CD14-positive monocyte (primary cell): ENCODE measurements around the gene CASR. TPM values are rescaled to one million over a fixed set of nuclear protein-coding genes. Genes with fewer than 3 reads are reported as not detected.

Source experiments
- DNase-seq, 3 donors: peaks; one replicate each; pipeline ENCODE4 v3.0.0-alpha.2; 2011 to 2022
- H2AFZ ChIP-seq: 2 replicates; pipeline ENCODE4 v1.6.0; 2012; ENCODE audit warnings: mild to moderate bottlenecking, low read depth, low read length, inconsistent platforms; ENCODE audit not compliant: insufficient read depth, poor library complexity, severe bottlenecking
- H3K27ac ChIP-seq, 2 donors: 1 replicate in 1 of 2; 2 replicates in 1 of 2; pipeline ENCODE4 v1.5.1; 2012 to 2013; ENCODE audit warnings: low read length in 2 of 2, control low read depth in 1 of 2, inconsistent platforms in 1 of 2, low read depth in 1 of 2, mild to moderate bottlenecking in 1 of 2
- H3K27me3 ChIP-seq, 2 donors: one replicate each; pipeline versions ENCODE4 v1.6.0 to v1.6.1; 2011 to 2013; ENCODE audit warnings: low read length in 2 of 2; ENCODE audit not compliant: control insufficient read depth in 2 of 2, insufficient read depth in 2 of 2
- H3K36me3 ChIP-seq, 2 donors: replicated peaks in 1 of 2; 1 replicate in 1 of 2; 2 replicates in 1 of 2; pipeline versions ENCODE4 v1.5.1 to v1.6.1; 2012 to 2013; ENCODE audit warnings: low read length in 2 of 2, control low read depth in 1 of 2, inconsistent platforms in 1 of 2, mild to moderate bottlenecking in 1 of 2; ENCODE audit not compliant: insufficient read depth in 2 of 2, control insufficient read depth in 1 of 2
- H3K4me1 ChIP-seq, 2 donors: 1 replicate in 1 of 2; 2 replicates in 1 of 2; pipeline versions ENCODE4 v1.5.1 to v1.6.1; 2012 to 2013; ENCODE audit warnings: low read length in 2 of 2, control low read depth in 1 of 2, inconsistent platforms in 1 of 2, mild to moderate bottlenecking in 1 of 2, moderate library complexity in 1 of 2; ENCODE audit not compliant: insufficient read depth in 2 of 2, control insufficient read depth in 1 of 2
- H3K4me2 ChIP-seq: replicated peaks from 2 replicates; pipeline ENCODE3; 2012; ENCODE audit warnings: low read length, moderate library complexity, mild to moderate bottlenecking; ENCODE audit not compliant: poor library complexity, severe bottlenecking; ENCODE audit errors: extremely low read depth
- H3K4me3 ChIP-seq, 3 experiments: fragments of 200-600 bp in 1 of 3; sonication (generic) in 1 of 3; replicated peaks in 1 of 3; 1 replicate in 2 of 3; 2 replicates in 1 of 3; pipeline ENCODE4 v1.5.1; 2011 to 2013; ENCODE audit warnings: low read length in 3 of 3, mild to moderate bottlenecking in 3 of 3, control low read depth in 2 of 3, low read depth in 2 of 3, inconsistent platforms in 1 of 3, moderate library complexity in 1 of 3
- H3K79me2 ChIP-seq: 2 replicates; pipeline ENCODE4 v1.6.0; 2012; ENCODE audit warnings: mild to moderate bottlenecking, control low read depth, inconsistent platforms, low read length, moderate library complexity; ENCODE audit not compliant: insufficient read depth
- H3K9ac ChIP-seq: 2 replicates; pipeline ENCODE4 v1.6.0; 2017; ENCODE audit warnings: low read length, mild to moderate bottlenecking; ENCODE audit not compliant: insufficient read depth, poor library complexity, severe bottlenecking
- H3K9me3 ChIP-seq, 2 donors: replicated peaks in 1 of 2; 1 replicate in 1 of 2; 2 replicates in 1 of 2; pipeline versions ENCODE4 v1.5.1 to v1.6.1; 2012 to 2013; ENCODE audit warnings: low read length in 2 of 2, control low read depth in 1 of 2; ENCODE audit not compliant: control insufficient read depth in 1 of 2, insufficient read depth in 1 of 2
- H4K20me1 ChIP-seq: 2 replicates; pipeline ENCODE4 v1.6.0; 2012; ENCODE audit warnings: mild to moderate bottlenecking, low read length, control low read depth, moderate library complexity; ENCODE audit not compliant: insufficient read depth
- H3K27ac Mint-ChIP-seq, 7 donors: one replicate each; pipeline ENCODE4 v1.8.0; 2020; ENCODE audit warnings: mild to moderate bottlenecking in 7 of 7, mixed read lengths in 7 of 7, moderate library complexity in 6 of 7, inconsistent platforms in 2 of 7
- H3K27me3 Mint-ChIP-seq, 3 donors: one replicate each; pipeline ENCODE4 v1.8.0; 2021 to 2022; ENCODE audit warnings: low read depth in 3 of 3, mild to moderate bottlenecking in 3 of 3, mixed read lengths in 3 of 3, moderate library complexity in 3 of 3, inconsistent platforms in 1 of 3
- H3K36me3 Mint-ChIP-seq, 2 donors: one replicate each; pipeline ENCODE4 v1.8.0; 2020; ENCODE audit warnings: mixed read lengths in 2 of 2, inconsistent platforms in 1 of 2, mild to moderate bottlenecking in 1 of 2
- H3K4me1 Mint-ChIP-seq: one replicate; pipeline ENCODE4 v1.8.0; 2020; ENCODE audit warnings: mild to moderate bottlenecking, mixed read lengths
- H3K4me3 Mint-ChIP-seq, 2 donors: one replicate each; pipeline ENCODE4 v1.8.0; 2020; ENCODE audit warnings: mild to moderate bottlenecking in 2 of 2, mixed read lengths in 2 of 2, moderate library complexity in 1 of 2
- H3K9me3 Mint-ChIP-seq, 7 donors: one replicate each; pipeline ENCODE4 v1.8.0; 2020 to 2022; ENCODE audit warnings: mixed read lengths in 7 of 7, mild to moderate bottlenecking in 6 of 7, moderate library complexity in 6 of 7, inconsistent platforms in 2 of 7
- WGBS: methylation state at CpG from one replicate; pipeline ENCODE4 v1.1.5; 2013; ENCODE audit warnings: missing lambda C conversion rate; ENCODE audit not compliant: insufficient coverage; 5-methylcytosine and 5-hydroxymethylcytosine counted together
- intact Hi-C, 2 donors: fragments of 100-400 bp; cut with micrococcal nuclease; formaldehyde crosslinking; loops; one replicate each; pipeline versions ENCODE4 v1.15.0 to v1.15.1; 2023
- polyA plus RNA-seq, 3 donors: library from polyadenylated mRNA; depleted of rRNA in 1 of 3; unstranded in 2 of 3; stranded (reverse) in 1 of 3; fragments of 300-500 nt in 2 of 3; fragments of >200 nt in 1 of 3; fragmentation: Illumina TruSeq in 2 of 3; gene quantifications; 1 replicate in 2 of 3; 2 replicates in 1 of 3; pipeline ENCODE4 v1.2.3, GENCODE V29; 2012 to 2021
- TF ChIP-seq, protein P1 (sequence below): fragments of 200-600 bp; IDR thresholded peaks from one replicate; pipeline ENCODE4 v1.8.0; 2022; ENCODE audit warnings: antibody characterized with exemption, mild to moderate bottlenecking

CASR gene
- polyA plus RNA-seq, 3 donors, result 0.01 TPM; not detected in 2

DNA sequence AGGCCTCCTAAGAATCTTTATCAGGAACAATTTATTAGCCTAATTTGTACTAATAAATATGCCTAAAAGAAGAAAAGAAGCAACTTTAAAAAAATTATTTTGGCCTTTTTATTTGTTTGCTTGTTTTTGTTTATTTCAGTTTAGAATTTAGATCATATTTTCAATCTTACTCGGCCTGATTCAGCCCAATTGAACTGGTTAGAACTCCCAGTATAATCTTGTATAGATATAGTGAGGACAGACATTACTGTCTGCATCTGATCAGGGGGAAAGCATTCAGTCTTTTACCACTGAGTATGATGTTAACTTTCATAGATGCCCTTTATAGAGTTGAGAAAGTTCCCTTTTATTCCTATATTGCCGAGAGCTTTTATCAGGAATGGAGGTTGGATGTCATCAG lies 85.6 kb downstream of the CASR start:
- Mint-ChIP-seq H3K27ac (no peak overlapping the region), H3K4me1 (peaks cover 57% of the 10 kb centered on the region), H3K27me3 (no peaks in the 10 kb centered on the region), H3K36me3 (no peaks in the 10 kb centered on the region), H3K9me3 (no peaks in the 10 kb centered on the region), H3K4me3 (no peak overlapping the region)
- H3K36me3 ChIP-seq, result no peaks in the 10 kb centered on the region
- no peak for DNase-seq
- no CpG with 5 or more reads among the region's 2 CpGs for WGBS
- H3K79me2 ChIP-seq, result no peaks in the 10 kb centered on the region
- H3K4me3 ChIP-seq, result no peak overlapping the region
- no peaks in the 10 kb centered on the region for H4K20me1 ChIP-seq
- H3K4me1 ChIP-seq, result peaks cover 43 to 47% of the 10 kb centered on the region in 2 donors
- no peak overlapping the region for H2AFZ ChIP-seq
- no peak overlapping the region for H3K27ac ChIP-seq
- H3K9me3 ChIP-seq, result no peaks in the 10 kb centered on the region
- no peak overlapping the region for H3K9ac ChIP-seq
- TF ChIP-seq, protein P1, sequence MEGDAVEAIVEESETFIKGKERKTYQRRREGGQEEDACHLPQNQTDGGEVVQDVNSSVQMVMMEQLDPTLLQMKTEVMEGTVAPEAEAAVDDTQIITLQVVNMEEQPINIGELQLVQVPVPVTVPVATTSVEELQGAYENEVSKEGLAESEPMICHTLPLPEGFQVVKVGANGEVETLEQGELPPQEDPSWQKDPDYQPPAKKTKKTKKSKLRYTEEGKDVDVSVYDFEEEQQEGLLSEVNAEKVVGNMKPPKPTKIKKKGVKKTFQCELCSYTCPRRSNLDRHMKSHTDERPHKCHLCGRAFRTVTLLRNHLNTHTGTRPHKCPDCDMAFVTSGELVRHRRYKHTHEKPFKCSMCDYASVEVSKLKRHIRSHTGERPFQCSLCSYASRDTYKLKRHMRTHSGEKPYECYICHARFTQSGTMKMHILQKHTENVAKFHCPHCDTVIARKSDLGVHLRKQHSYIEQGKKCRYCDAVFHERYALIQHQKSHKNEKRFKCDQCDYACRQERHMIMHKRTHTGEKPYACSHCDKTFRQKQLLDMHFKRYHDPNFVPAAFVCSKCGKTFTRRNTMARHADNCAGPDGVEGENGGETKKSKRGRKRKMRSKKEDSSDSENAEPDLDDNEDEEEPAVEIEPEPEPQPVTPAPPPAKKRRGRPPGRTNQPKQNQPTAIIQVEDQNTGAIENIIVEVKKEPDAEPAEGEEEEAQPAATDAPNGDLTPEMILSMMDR, result no peak
- H3K4me2 ChIP-seq, result no peak overlapping the region
- no peaks in the 10 kb centered on the region for H3K27me3 ChIP-seq
- intact Hi-C loops, result no loop called here

DNA sequence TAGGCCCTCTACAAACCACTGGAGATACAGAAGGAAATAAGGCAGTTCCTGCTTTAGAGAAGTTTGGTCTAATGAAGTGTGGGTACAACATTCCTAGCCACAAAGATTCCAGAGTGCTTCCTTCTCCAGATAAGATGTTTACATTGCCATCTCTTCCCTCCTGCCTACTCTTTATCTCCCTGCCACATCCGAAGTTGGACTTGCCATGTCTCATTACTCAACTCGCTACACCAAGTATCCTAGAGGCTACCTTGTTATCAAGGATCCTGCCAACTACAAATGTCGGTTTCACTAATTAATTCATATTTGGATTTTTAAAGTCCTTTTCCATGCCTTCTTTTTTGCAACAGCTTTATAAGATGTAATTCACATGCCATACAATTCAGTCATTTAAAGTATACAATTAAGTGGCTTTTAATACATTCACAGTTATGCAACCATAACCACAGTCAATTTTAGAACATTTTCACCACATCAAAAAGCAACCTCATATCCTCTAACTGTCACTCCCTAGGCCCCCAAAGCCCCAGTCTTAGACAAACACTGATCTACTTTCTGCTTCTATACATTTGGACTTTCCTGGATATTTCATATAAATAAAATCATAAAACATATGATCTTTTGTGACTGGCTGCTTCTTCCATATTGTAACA lies 87.9 kb downstream of the CASR start:
- Histone ChIP-seq H3K27ac (peak overlapping the region in 1 of 2 donors; percentile 51), H3K79me2 (no peaks in the 10 kb centered on the region), H3K36me3 (no peaks in the 10 kb centered on the region), H3K9me3 (no peaks in the 10 kb centered on the region), H3K9ac (no peak overlapping the region), H3K4me2 (peak overlapping the region; percentile 7), H2AFZ (no peak overlapping the region), H3K27me3 (no peaks in the 10 kb centered on the region), H4K20me1 (no peaks in the 10 kb centered on the region), H3K4me1 (peaks cover 41 to 43% of the 10 kb centered on the region in 2 donors), H3K4me3 (peak overlapping the region in 1 of 3 experiments; percentile 2)
- H3K27ac Mint-ChIP-seq, result peak overlapping the region; percentile 0 to 91 (median 39)
- intact Hi-C loops, result no loop called here
- H3K27me3 Mint-ChIP-seq, result no peaks in the 10 kb centered on the region
- no peaks in the 10 kb centered on the region for H3K36me3 Mint-ChIP-seq
- no peaks in the 10 kb centered on the region for H3K9me3 Mint-ChIP-seq
- H3K4me3 Mint-ChIP-seq, result peak overlapping the region in 1 of 2 donors; percentile 29
- peaks cover 55% of the 10 kb centered on the region for H3K4me1 Mint-ChIP-seq
- DNase-seq, result no peak
- TF ChIP-seq, protein P1, result no peak
- WGBS, result 0% methylated on average over 2 of the region's 3 CpGs
